K562 (cell line): ENCODE measurements around the gene POLL. TPM values are rescaled to one million over a fixed set of nuclear protein-coding genes. Genes with fewer than 3 reads are reported as not detected.

Experiments
- ATF1 ChIP-seq, 2 experiments: fragments of 450-650 bp in 1 of 2; IDR thresholded peaks; 2 replicates each; pipeline ENCODE4 v1.6.1; 2016; ENCODE audit warnings: missing compliant biosample characterization in 1 of 2, missing genetic modification characterization in 1 of 2
- BMI1 ChIP-seq: fragments of 150-350 bp; IDR thresholded peaks from 2 replicates; pipeline ENCODE4 v1.6.1; 2014; ENCODE audit warnings: low read length
- CHD2 ChIP-seq: IDR thresholded peaks from 2 replicates; pipeline ENCODE4 v1.6.1; 2011; ENCODE audit warnings: low read depth, low read length
- DIDO1 ChIP-seq: fragments of 450-650 bp; IDR thresholded peaks from 2 replicates; pipeline ENCODE4 v1.6.1; 2016; ENCODE audit warnings: low read depth, missing biosample characterization, missing genetic modification characterization
- GABPB1 ChIP-seq: sonication (generic); formaldehyde crosslinking; IDR thresholded peaks from 2 replicates; pipeline ENCODE4 v1.8.0; 2022; ENCODE audit warnings: mild to moderate bottlenecking, missing genetic modification reagents
- MTA2 ChIP-seq: fragments of 450-650 bp; IDR thresholded peaks from 2 replicates; pipeline ENCODE4 v1.6.1; 2016; ENCODE audit warnings: low read depth
- MTA3 ChIP-seq: fragments of 450-650 bp; formaldehyde crosslinking; IDR thresholded peaks from 2 replicates; pipeline ENCODE4 v1.6.1; 2017; ENCODE audit warnings: mild to moderate bottlenecking, borderline replicate concordance
- NR2C2 ChIP-seq, 2 experiments: fragments of 200-800 bp in 1 of 2; sonication (Bioruptor generic) in 1 of 2; sonication (generic) in 1 of 2; formaldehyde crosslinking in 1 of 2; IDR thresholded peaks; 2 replicates each; pipeline versions ENCODE4 v1.6.1 to v1.8.0; 2016 to 2022; ENCODE audit warnings: mild to moderate bottlenecking in 1 of 2, missing compliant biosample characterization in 1 of 2, missing genetic modification characterization in 1 of 2, missing genetic modification reagents in 1 of 2
- NUFIP1 ChIP-seq: fragments of 450-650 bp; IDR thresholded peaks from 2 replicates; pipeline ENCODE4 v1.6.1; 2018; ENCODE audit not compliant: partially characterized antibody
- POLR2G ChIP-seq: fragments of 200-400 bp; formaldehyde crosslinking; IDR thresholded peaks from 2 replicates; pipeline ENCODE4 v1.6.1; 2017; ENCODE audit warnings: low read depth, mild to moderate bottlenecking, antibody characterized with exemption, low read length, moderate library complexity
- RFX1 ChIP-seq: fragments of 450-650 bp; IDR thresholded peaks from 2 replicates; pipeline ENCODE4 v1.6.1; 2016; ENCODE audit warnings: mild to moderate bottlenecking, moderate library complexity
- SMAD2 ChIP-seq: fragments of 150-350 bp; IDR thresholded peaks from 2 replicates; pipeline ENCODE4 v1.6.1; 2014; ENCODE audit warnings: low read depth, mild to moderate bottlenecking, low read length
- SUPT5H ChIP-seq: fragments of 450-650 bp; IDR thresholded peaks from 2 replicates; pipeline ENCODE4 v1.6.1; 2016
- ZNF253 ChIP-seq: fragments of 250-450 bp; sonication (Bioruptor Pico); conservative IDR thresholded peaks from 2 replicates; pipeline ENCODE4 v1.6.1; 2021; ENCODE audit warnings: mild to moderate bottlenecking
- ZNF766 ChIP-seq: fragments of 200-800 bp; sonication (Bioruptor generic); conservative IDR thresholded peaks from 2 replicates; pipeline ENCODE4 v1.6.1; 2016; ENCODE audit warnings: missing genetic modification characterization, missing compliant biosample characterization
- polyA plus RNA-seq, 8 experiments: library from polyadenylated mRNA; depleted of rRNA in 4 of 8; stranded (reverse) in 5 of 8; unstranded in 3 of 8; fragments of >200 nt; fragmentation: Nextera tagmentation in 2 of 8; fragmentation: Illumina TruSeq in 1 of 8; extraction: Ambion mirVana in 2 of 8; extraction: Trizol in 1 of 8; gene quantifications; 2 replicates each; pipeline versions ENCODE4 v1.2.1 to v1.2.3, GENCODE V29; 2011 to 2014; ENCODE audit warnings: inconsistent platforms in 1 of 8, missing spikeins in 1 of 8
- total RNA-seq, 7 experiments: library from RNA; depleted of rRNA in 6 of 7; stranded (reverse); fragments of >200 nt in 6 of 7; fragmentation: Illumina TruSeq in 2 of 7; extraction: Trizol in 2 of 7; gene quantifications; 2 replicates each; pipeline versions ENCODE4 v1.2.1 to v1.2.3, GENCODE V29; 2011 to 2021; ENCODE audit warnings: low replicate concordance in 1 of 7
- TF ChIP-seq, protein P1 (sequence below): fragments of 450-650 bp; formaldehyde crosslinking; IDR thresholded peaks from 2 replicates; pipeline ENCODE4 v1.4.0; 2020; ENCODE audit warnings: mild to moderate bottlenecking, moderate library complexity
- TF ChIP-seq, protein P2 (sequence below), 2 experiments: IDR thresholded peaks in 1 of 2; conservative IDR thresholded peaks in 1 of 2; 2 replicates each; pipeline ENCODE4 v1.6.1; 2016; ENCODE audit warnings: low read depth in 2 of 2, mild to moderate bottlenecking in 1 of 2, missing compliant biosample characterization in 1 of 2, missing genetic modification characterization in 1 of 2, moderate library complexity in 1 of 2
- TF ChIP-seq, protein P3 (sequence below): sonication (generic); formaldehyde crosslinking; IDR thresholded peaks from 2 replicates; pipeline ENCODE4 v1.8.0; 2022; ENCODE audit warnings: missing genetic modification reagents, mild to moderate bottlenecking, borderline replicate concordance
- TF ChIP-seq, protein P4 (sequence below): fragments of 450-650 bp; formaldehyde crosslinking; conservative IDR thresholded peaks from 2 replicates; pipeline ENCODE4 v1.4.0; 2022; ENCODE audit warnings: mild to moderate bottlenecking, missing genetic modification characterization

Gene POLL
- total and polyA plus RNA-seq, 9 of the 15 experiments (the other 6 are each of a cell fraction or from before 2014, with no cell fraction given), result 1.2 to 18.7 (median 10.9) TPM

DNA sequence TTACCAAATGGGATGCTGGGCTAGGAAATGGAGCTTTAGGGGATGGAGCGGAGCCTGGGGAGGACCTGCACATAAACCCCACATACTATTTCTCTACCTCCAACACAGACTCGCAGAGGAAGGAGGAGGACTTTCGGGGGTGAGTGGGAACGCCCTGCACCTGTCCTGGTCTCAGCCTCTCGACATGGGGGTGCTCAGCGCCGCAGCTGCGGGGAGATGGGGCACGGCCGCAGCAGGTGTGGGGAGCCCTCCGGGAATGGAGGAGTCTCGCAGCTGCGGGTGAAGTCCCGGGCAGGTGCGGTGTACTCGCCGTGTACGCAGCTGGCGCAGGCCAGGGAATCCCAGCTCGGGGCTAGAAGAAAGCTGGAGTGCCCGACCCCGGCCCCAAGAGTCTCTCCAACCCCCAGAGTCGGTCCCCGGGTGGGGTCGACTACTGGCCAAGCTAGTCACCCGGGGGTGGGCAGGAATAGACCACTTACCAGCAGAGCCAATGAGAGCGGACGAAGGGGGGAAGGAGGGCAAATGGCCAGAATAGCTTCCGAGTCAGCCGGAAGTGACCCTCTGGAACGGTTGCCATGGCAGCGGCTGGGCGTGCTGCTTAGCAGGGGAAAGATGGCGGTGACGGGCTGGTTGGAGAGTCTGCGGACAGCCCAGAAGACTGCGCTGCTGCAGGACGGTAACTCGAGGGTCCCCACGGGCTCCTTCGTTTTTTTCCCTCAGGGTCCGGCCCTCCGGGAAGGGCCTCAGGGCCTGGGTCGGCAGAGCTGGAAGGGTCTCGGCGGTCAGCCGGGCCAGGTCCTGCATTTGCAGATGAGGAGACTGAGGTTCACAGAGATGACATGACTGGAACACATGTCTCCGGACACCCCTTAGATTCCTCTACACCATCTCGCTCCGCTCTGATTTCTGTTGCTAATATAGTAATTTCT, at the start of gene POLL, which contains the start of gene DPCD (continued):
- TF ChIP-seq MTA3 (0 out of 2 replicates have a peak, but pooled peaks have one; percentile 35), SUPT5H (0 out of 2 replicates have a peak, but pooled peaks have one; percentile 35), NUFIP1 (no peak), NR2C2 (CRISPR knock-in tag; IDR thresholded peaks at IDR 0.05) (peak; percentile 98), NR2C2 (tag; IDR thresholded peaks at IDR 0.05) (peak; percentile 99), SMAD2 (no peak), RFX1 (peak; percentile 99), POLR2G (peak; percentile 65), DIDO1 (tag) (peak; percentile 69; the same call in 1 of the 2 replicates), ZNF253 (no peak), GABPB1 (CRISPR knock-in tag) (peak; percentile 90), MTA2 (peak; percentile 73), ZNF766 (CRISPR knock-in tag) (no peak), BMI1 (peak; percentile 94), ATF1 (CRISPR knock-in tag; IDR thresholded peaks at IDR 0.05) (no peak), ATF1 (tag; IDR thresholded peaks at IDR 0.05) (no peak; the same call in 1 of the 2 replicates), CHD2 (no peak)
- TF ChIP-seq, protein P1, sequence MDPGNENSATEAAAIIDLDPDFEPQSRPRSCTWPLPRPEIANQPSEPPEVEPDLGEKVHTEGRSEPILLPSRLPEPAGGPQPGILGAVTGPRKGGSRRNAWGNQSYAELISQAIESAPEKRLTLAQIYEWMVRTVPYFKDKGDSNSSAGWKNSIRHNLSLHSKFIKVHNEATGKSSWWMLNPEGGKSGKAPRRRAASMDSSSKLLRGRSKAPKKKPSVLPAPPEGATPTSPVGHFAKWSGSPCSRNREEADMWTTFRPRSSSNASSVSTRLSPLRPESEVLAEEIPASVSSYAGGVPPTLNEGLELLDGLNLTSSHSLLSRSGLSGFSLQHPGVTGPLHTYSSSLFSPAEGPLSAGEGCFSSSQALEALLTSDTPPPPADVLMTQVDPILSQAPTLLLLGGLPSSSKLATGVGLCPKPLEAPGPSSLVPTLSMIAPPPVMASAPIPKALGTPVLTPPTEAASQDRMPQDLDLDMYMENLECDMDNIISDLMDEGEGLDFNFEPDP, result no peak
- TF ChIP-seq, protein P2, sequence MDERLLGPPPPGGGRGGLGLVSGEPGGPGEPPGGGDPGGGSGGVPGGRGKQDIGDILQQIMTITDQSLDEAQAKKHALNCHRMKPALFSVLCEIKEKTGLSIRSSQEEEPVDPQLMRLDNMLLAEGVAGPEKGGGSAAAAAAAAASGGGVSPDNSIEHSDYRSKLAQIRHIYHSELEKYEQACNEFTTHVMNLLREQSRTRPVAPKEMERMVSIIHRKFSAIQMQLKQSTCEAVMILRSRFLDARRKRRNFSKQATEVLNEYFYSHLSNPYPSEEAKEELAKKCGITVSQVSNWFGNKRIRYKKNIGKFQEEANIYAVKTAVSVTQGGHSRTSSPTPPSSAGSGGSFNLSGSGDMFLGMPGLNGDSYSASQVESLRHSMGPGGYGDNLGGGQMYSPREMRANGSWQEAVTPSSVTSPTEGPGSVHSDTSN (CRISPR knock-in tag; IDR thresholded peaks at IDR 0.05; ENCODE audit: low read depth), result no peak
- TF ChIP-seq, protein P2 (tag; conservative IDR thresholded peaks at IDR 0.05; ENCODE audit: low read depth), result no peak
- TF ChIP-seq, protein P3, sequence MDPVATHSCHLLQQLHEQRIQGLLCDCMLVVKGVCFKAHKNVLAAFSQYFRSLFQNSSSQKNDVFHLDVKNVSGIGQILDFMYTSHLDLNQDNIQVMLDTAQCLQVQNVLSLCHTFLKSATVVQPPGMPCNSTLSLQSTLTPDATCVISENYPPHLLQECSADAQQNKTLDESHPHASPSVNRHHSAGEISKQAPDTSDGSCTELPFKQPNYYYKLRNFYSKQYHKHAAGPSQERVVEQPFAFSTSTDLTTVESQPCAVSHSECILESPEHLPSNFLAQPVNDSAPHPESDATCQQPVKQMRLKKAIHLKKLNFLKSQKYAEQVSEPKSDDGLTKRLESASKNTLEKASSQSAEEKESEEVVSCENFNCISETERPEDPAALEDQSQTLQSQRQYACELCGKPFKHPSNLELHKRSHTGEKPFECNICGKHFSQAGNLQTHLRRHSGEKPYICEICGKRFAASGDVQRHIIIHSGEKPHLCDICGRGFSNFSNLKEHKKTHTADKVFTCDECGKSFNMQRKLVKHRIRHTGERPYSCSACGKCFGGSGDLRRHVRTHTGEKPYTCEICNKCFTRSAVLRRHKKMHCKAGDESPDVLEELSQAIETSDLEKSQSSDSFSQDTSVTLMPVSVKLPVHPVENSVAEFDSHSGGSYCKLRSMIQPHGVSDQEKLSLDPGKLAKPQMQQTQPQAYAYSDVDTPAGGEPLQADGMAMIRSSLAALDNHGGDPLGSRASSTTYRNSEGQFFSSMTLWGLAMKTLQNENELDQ (CRISPR knock-in tag), result no peak
- TF ChIP-seq, protein P4, sequence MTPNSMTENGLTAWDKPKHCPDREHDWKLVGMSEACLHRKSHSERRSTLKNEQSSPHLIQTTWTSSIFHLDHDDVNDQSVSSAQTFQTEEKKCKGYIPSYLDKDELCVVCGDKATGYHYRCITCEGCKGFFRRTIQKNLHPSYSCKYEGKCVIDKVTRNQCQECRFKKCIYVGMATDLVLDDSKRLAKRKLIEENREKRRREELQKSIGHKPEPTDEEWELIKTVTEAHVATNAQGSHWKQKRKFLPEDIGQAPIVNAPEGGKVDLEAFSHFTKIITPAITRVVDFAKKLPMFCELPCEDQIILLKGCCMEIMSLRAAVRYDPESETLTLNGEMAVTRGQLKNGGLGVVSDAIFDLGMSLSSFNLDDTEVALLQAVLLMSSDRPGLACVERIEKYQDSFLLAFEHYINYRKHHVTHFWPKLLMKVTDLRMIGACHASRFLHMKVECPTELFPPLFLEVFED (CRISPR knock-in tag), result no peak
